Measurements from ENCODE around the gene MYBPHL.

DNA sequence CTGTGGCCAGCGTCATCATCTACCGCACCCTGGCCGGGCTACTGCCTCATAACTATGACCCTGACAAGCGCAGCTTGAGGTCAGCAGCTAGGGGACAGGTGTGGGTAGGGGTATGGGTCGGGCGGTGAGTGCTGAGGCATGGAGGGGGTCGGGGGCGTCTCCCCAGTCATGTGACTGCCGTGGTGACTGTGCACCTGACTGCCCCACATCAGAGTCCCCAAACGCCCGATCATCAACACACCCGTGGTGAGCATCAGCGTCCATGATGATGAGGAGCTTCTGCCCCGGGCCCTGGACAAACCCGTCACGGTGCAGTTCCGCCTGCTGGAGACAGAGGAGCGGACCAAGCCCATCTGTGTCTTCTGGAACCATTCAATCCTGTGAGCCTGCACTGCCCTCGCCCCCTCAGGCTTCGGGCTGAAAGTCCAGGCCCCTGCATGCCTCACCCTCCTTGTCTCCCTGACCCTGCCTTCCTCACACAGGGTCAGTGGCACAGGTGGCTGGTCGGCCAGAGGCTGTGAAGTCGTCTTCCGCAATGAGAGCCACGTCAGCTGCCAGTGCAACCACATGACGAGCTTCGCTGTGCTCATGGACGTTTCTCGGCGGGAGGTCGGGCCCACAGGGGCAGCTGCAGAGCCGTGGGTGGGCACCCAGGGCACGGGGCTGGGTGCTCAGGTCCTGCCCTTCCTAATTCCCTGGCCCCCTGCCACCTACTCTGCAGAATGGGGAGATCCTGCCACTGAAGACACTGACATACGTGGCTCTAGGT is 37.4 kb downstream of the MYBPHL start:
- TF ChIP-seq EZH2phosphoT487 (IDR thresholded peaks at IDR 0.05; ENCODE audit: insufficient read depth, low read depth) = no peak
- no peak for TF ChIP-seq EZH2 (IDR thresholded peaks at IDR 0.05; ENCODE audit: insufficient read depth, poor library complexity, severe bottlenecking)

Data from GM23248 (cell line).